SK-N-SH (cell line): Measurements from ENCODE around the gene LYRM7. TPM values are rescaled to one million over a fixed set of nuclear protein-coding genes. Genes with fewer than 3 reads are reported as not detected.

ENCODE experiments used
- CTCF ChIA-PET: fragments of 300-600, 350-600 bp; formaldehyde crosslinking; extraction: SDS; loops from one replicate; lab custom pipeline; 2021; lab: Yijun Ruan, JAX
- POLR2A ChIA-PET: fragments of 350-600 bp; sonication (Branson Sonifier 250); formaldehyde crosslinking; extraction: SDS; loops from one replicate; lab custom pipeline; 2020; ENCODE audit warnings: antibody characterized with exemption, inconsistent platforms; lab: Yijun Ruan, JAX
- DNase-seq: peaks from one replicate; pipeline ENCODE4 v3.0.0; 2012
- H2AFZ ChIP-seq: fragments of 200-600 bp; sonication (generic); 2 replicates; pipeline ENCODE4 v1.8.1; 2016; ENCODE audit warnings: antibody characterized with exemption, mild to moderate bottlenecking, low read depth
- H3F3A ChIP-seq: fragments of 200-600 bp; sonication (generic); replicated peaks from 2 replicates; pipeline ENCODE3; 2016; ENCODE audit warnings: antibody characterized with exemption, mild to moderate bottlenecking; ENCODE audit not compliant: insufficient read depth
- H3K27ac ChIP-seq, 2 experiments: fragments of 200-500 bp in 1 of 2; fragments of 200-600 bp in 1 of 2; sonication (Bioruptor generic) in 1 of 2; sonication (generic), shearing (Covaris generic) in 1 of 2; 2 replicates each; pipeline versions ENCODE4 v1.5.1 to v1.6.1; 2014 to 2016; ENCODE audit warnings: low read depth in 2 of 2, inconsistent platforms in 1 of 2, low read length in 1 of 2, mild to moderate bottlenecking in 1 of 2, mixed read lengths in 1 of 2
- H3K27me3 ChIP-seq: fragments of 200-600 bp; sonication (generic), shearing (Covaris generic); 2 replicates; pipeline ENCODE4 v1.6.1; 2016; ENCODE audit warnings: mixed run types; ENCODE audit not compliant: insufficient read depth
- H3K36me3 ChIP-seq, 2 experiments: fragments of 200-500 bp in 1 of 2; fragments of 200-600 bp in 1 of 2; sonication (Bioruptor generic) in 1 of 2; sonication (generic) in 1 of 2; replicated peaks in 1 of 2; 2 replicates each; pipeline versions ENCODE3 to v1.5.1; 2014 to 2016; ENCODE audit warnings: low read length in 1 of 2, mild to moderate bottlenecking in 1 of 2; ENCODE audit not compliant: insufficient read depth in 2 of 2, control insufficient read depth in 1 of 2
- H3K4me1 ChIP-seq, 2 experiments: fragments of 200-500 bp in 1 of 2; fragments of 200-600 bp in 1 of 2; sonication (Bioruptor generic) in 1 of 2; sonication (generic), shearing (Covaris generic) in 1 of 2; 2 replicates each; pipeline versions ENCODE4 v1.5.1 to v1.6.1; 2014 to 2016; ENCODE audit warnings: low read depth in 1 of 2, low read length in 1 of 2, mixed run types in 1 of 2; ENCODE audit not compliant: insufficient read depth in 2 of 2, control insufficient read depth in 1 of 2
- H3K4me2 ChIP-seq: fragments of 200-600 bp; sonication (generic), shearing (Covaris generic); 2 replicates; pipeline ENCODE4 v1.6.1; 2017; ENCODE audit warnings: mixed run types
- H3K4me3 ChIP-seq, 2 experiments: fragments of 200-500 bp in 1 of 2; fragments of 200-600 bp in 1 of 2; sonication (Bioruptor generic) in 1 of 2; sonication (generic), shearing (Covaris generic) in 1 of 2; 2 replicates each; pipeline versions ENCODE4 v1.5.1 to v1.8.1; 2014 to 2016; ENCODE audit warnings: low read depth in 2 of 2, inconsistent platforms in 1 of 2, low read length in 1 of 2, mild to moderate bottlenecking in 1 of 2, mixed read lengths in 1 of 2, moderate library complexity in 1 of 2
- H3K79me2 ChIP-seq: fragments of 200-600 bp; sonication (generic); 2 replicates; pipeline ENCODE4 v1.8.1; 2017; ENCODE audit warnings: mild to moderate bottlenecking; ENCODE audit not compliant: insufficient read depth
- H3K9ac ChIP-seq: fragments of 200-600 bp; sonication (generic); 2 replicates; pipeline ENCODE4 v1.6.1; 2017; ENCODE audit warnings: mixed run types
- H3K9me2 ChIP-seq: fragments of 200-600 bp; sonication (generic); 2 replicates; pipeline ENCODE4 v1.6.1; 2017; ENCODE audit warnings: mixed run types
- H3K9me3 ChIP-seq: fragments of 200-600 bp; sonication (generic); 2 replicates; pipeline ENCODE4 v1.6.1; 2017; ENCODE audit warnings: mixed run types, mild to moderate bottlenecking, moderate library complexity
- H4K20me1 ChIP-seq: fragments of 200-600 bp; sonication (generic); 2 replicates; pipeline ENCODE4 v1.6.1; 2017; ENCODE audit warnings: mild to moderate bottlenecking, mixed run types; ENCODE audit not compliant: insufficient read depth
- CHD2 ChIP-seq: fragments of 150-350 bp; IDR thresholded peaks from 2 replicates; pipeline ENCODE4 v1.6.1; 2018; ENCODE audit warnings: low read length; ENCODE audit not compliant: partially characterized antibody
- CTCF ChIP-seq: fragments of 200-600 bp; sonication (generic); IDR thresholded peaks from 2 replicates; pipeline ENCODE4 v1.6.1; 2017; ENCODE audit warnings: antibody characterized with exemption, mild to moderate bottlenecking, moderate library complexity
- ELF1 ChIP-seq: IDR thresholded peaks from 2 replicates; pipeline ENCODE4 v1.4.0; 2012
- EP300 ChIP-seq, 2 experiments: IDR thresholded peaks; 2 replicates each; pipeline versions ENCODE4 v1.4.0 to v1.6.1; 2012; ENCODE audit warnings: borderline replicate concordance in 1 of 2, low read depth in 1 of 2, low read length in 1 of 2
- FOSL2 ChIP-seq: IDR thresholded peaks from 2 replicates; pipeline ENCODE4 v1.4.0; 2012; ENCODE audit warnings: low read depth, mild to moderate bottlenecking, moderate library complexity, borderline replicate concordance
- FOXM1 ChIP-seq: IDR thresholded peaks from 2 replicates; pipeline ENCODE4 v1.4.0; 2012; ENCODE audit warnings: low read depth, mild to moderate bottlenecking
- GABPA ChIP-seq: IDR thresholded peaks from 2 replicates; pipeline ENCODE4 v1.4.0; 2012; ENCODE audit warnings: low read depth, mild to moderate bottlenecking
- GATA2 ChIP-seq: sonication (generic); formaldehyde crosslinking; IDR thresholded peaks from 2 replicates; pipeline ENCODE4 v1.5.0; 2020; ENCODE audit warnings: mild to moderate bottlenecking, missing genetic modification reagents
- IRF3 ChIP-seq: fragments of 150-350 bp; IDR thresholded peaks from 2 replicates; pipeline ENCODE4 v1.6.1; 2016; ENCODE audit warnings: mild to moderate bottlenecking, low read depth, low read length
- JUND ChIP-seq: IDR thresholded peaks from 2 replicates; pipeline ENCODE4 v1.4.0; 2012
- MEF2A ChIP-seq: IDR thresholded peaks from 2 replicates; pipeline ENCODE4 v1.4.0; 2012; ENCODE audit warnings: low read depth, borderline replicate concordance
- MXI1 ChIP-seq: IDR thresholded peaks from 2 replicates; pipeline ENCODE4 v1.6.1; 2012; ENCODE audit warnings: mild to moderate bottlenecking, low read depth, low read length, improper control_type of control experiment
- NFIC ChIP-seq: IDR thresholded peaks from 2 replicates; pipeline ENCODE4 v1.4.0; 2012; ENCODE audit warnings: borderline replicate concordance
- POLR2AphosphoS5 ChIP-seq: IDR thresholded peaks from 2 replicates; pipeline ENCODE4 v1.6.1; 2012; ENCODE audit warnings: low read depth, low read length
- RAD21 ChIP-seq: IDR thresholded peaks from 2 replicates; pipeline ENCODE4 v1.6.1; 2012; ENCODE audit warnings: mild to moderate bottlenecking, low read length
- REST ChIP-seq: IDR thresholded peaks from 2 replicates; pipeline ENCODE4 v1.6.1; 2012; ENCODE audit warnings: mild to moderate bottlenecking, low read depth, low read length, moderate library complexity
- RXRA ChIP-seq: IDR thresholded peaks from 2 replicates; pipeline ENCODE4 v1.4.0; 2012; ENCODE audit warnings: low read depth, mild to moderate bottlenecking, borderline replicate concordance
- SIN3A ChIP-seq: IDR thresholded peaks from 2 replicates; pipeline ENCODE4 v1.6.1; 2012; ENCODE audit warnings: low read depth, mild to moderate bottlenecking, low read length, moderate library complexity, borderline replicate concordance
- SMC3 ChIP-seq: IDR thresholded peaks from 2 replicates; pipeline ENCODE4 v1.6.1; 2012; ENCODE audit warnings: low read depth, low read length, improper control_type of control experiment
- TAF1 ChIP-seq: IDR thresholded peaks from 2 replicates; pipeline ENCODE4 v1.6.1; 2012; ENCODE audit warnings: low read depth, mild to moderate bottlenecking, low read length, moderate library complexity, borderline replicate concordance
- TCF12 ChIP-seq: IDR thresholded peaks from 2 replicates; pipeline ENCODE4 v1.4.0; 2012
- TEAD4 ChIP-seq: IDR thresholded peaks from 2 replicates; pipeline ENCODE4 v1.4.0; 2012; ENCODE audit warnings: mild to moderate bottlenecking, borderline replicate concordance; ENCODE audit not compliant: insufficient read depth
- YY1 ChIP-seq: IDR thresholded peaks from 2 replicates; pipeline ENCODE4 v1.4.0; 2012; ENCODE audit warnings: low read depth, mild to moderate bottlenecking
- WGBS: methylation state at CpG from one replicate; pipeline ENCODE4 v1.1.6; 2017; ENCODE audit warnings: low lambda C conversion rate; 5-methylcytosine and 5-hydroxymethylcytosine counted together
- polyA plus RNA-seq, 3 experiments: library from polyadenylated mRNA; depleted of rRNA; stranded (reverse); fragments of >200 nt; gene quantifications; 2 replicates each; pipeline ENCODE4 v1.2.3, GENCODE V29; 2012

Gene LYRM7
- polyA plus RNA-seq, 1 of the 3 experiments (the other 2 are of a cell fraction), result 1.4 TPM

- Histone ChIP-seq H3K4me2 (no peak overlapping the region), H3K9me2 (no peaks in the 10 kb centered on the region), H3K27me3 (no peaks in the 10 kb centered on the region), H4K20me1 (no peaks in the 10 kb centered on the region), H3F3A (peaks cover 14% of the 10 kb centered on the region), H3K9me3 (no peaks in the 10 kb centered on the region), H3K36me3 (no peaks in the 10 kb centered on the region), H3K4me3 (no peak overlapping the region), H3K79me2 (no peaks in the 10 kb centered on the region), H2AFZ (no peak overlapping the region), H3K27ac (no peak overlapping the region), H3K4me1 (peaks cover 0 to 11% of the 10 kb centered on the region in 2 experiments; a peak in 2 of 4 replicates), H3K9ac (no peak overlapping the region)
- ChIA-PET CTCF (no interaction called here), POLR2A (no interaction called here)
- WGBS, result 91% methylated on average over 7 of the region's 7 CpGs
- TF ChIP-seq TCF12, result no peak
- no peak for TF ChIP-seq SIN3A
- no peak for TF ChIP-seq TEAD4
- TF ChIP-seq SMC3, result no peak
- no peak for TF ChIP-seq RAD21
- TF ChIP-seq MEF2A, result no peak
- no peak for TF ChIP-seq GATA2 (CRISPR knock-in tag)
- DNase-seq, result no peak
Observed at GRCh38 chr5:131220566-131220965, 49.8 kb downstream of the LYRM7 start.

- Histone ChIP-seq H3K9me3 (no peaks in the 10 kb centered on the region), H3K4me1 (peaks cover 0 to 11% of the 10 kb centered on the region in 2 experiments; a peak in 2 of 4 replicates), H3K9ac (no peak overlapping the region), H3K9me2 (no peaks in the 10 kb centered on the region), H3K27ac (no peak overlapping the region), H3K79me2 (no peaks in the 10 kb centered on the region), H3K4me2 (no peak overlapping the region), H3K36me3 (no peaks in the 10 kb centered on the region), H2AFZ (no peak overlapping the region), H4K20me1 (no peaks in the 10 kb centered on the region), H3K4me3 (no peak overlapping the region), H3F3A (peaks cover 14% of the 10 kb centered on the region), H3K27me3 (no peaks in the 10 kb centered on the region)
- ChIA-PET POLR2A (no interaction called here), CTCF (interaction anchor here (0.9 kb wide), 1 partner anchor 56 kb away, joined by 3 read pairs; the partner anchor contains the start of gene HINT1)
- no peak for TF ChIP-seq JUND
- TF ChIP-seq RXRA, result no peak
- no peak for TF ChIP-seq GABPA
- TF ChIP-seq MXI1, result no peak
- no peak for TF ChIP-seq NFIC
- TF ChIP-seq IRF3, result no peak
- TF ChIP-seq TAF1, result no peak
- TF ChIP-seq CHD2, result no peak
- no peak for TF ChIP-seq YY1
- no peak for TF ChIP-seq ELF1
- TF ChIP-seq SIN3A, result no peak
- no peak for TF ChIP-seq MEF2A
- TF ChIP-seq REST, result no peak
- TF ChIP-seq CTCF, result no peak
- TF ChIP-seq EP300 (IDR thresholded peaks at IDR 0.05; ENCODE audit: borderline replicate concordance in 1 of 2, low read depth in 1 of 2, low read length in 1 of 2), result no peak
- no peak for TF ChIP-seq FOSL2
- no peak for TF ChIP-seq POLR2AphosphoS5
- TF ChIP-seq GATA2 (CRISPR knock-in tag), result no peak
- TF ChIP-seq FOXM1, result no peak
- DNase-seq, result no peak
- 92% methylated on average over 10 of the region's 10 CpGs for WGBS
Observed at GRCh38 chr5:131221008-131221703, 50.4 kb downstream of the LYRM7 start.
